DMS53 (cell line): ENCODE data around the gene RBM47.
A peak's percentile ranks its signal among the peaks of the same experiment; 100 is the strongest.
"Not testable (repeated sequence)": the region's sequence is repeated elsewhere in the genome, so short reads cannot be mapped to it uniquely, and the experiment has no call there.

Source experiments
- DNase-seq: peaks from one replicate; lab custom pipeline; 2025; lab: John Stamatoyannopoulos, UW

Gene RBM47

DNA sequence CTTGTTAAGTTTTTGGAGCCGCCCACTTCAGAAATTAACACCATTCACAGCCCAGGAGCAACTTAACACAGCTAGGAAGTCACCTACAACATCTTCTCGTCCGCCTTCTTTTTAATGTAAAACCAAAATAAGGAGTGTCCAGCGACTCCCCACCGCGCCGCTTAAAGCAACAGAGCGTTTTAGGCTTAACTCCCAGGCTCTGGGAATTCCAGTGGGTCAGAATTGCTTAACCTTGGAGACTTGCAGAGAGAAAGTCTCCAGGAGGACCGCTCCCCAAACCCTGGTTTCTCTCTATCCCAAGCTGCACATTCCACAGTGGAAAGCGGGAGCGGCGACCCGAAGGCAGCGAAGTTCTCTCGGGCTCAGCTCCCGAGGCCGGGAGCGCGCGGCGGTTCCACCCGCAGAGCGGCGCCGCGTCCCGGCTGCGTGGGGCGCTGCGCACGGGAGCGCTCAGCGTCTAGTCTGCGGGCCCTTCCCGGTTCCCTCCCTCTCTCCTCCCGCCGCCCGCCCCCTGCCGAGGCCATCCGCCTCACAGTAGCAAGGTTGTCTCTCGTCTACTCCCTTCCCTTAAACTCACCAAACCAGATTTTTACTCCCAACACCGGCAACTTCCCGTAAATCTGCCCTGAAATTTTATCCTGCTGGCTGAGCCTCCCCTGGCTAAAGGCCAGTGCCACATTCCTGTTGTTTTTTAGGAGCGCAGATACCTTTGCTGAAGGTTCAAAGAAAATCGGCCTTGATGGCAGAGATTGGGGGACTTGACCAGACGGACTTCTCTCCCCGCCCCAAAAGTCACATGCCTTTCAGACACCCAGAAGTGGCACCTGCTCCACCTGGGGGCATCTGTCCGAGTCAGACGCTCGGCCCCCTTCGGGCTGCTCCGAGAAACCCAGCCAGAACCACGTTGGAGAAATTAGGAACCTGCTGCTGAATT is at the start of gene RBM47:
TSS of gene RBM47 (minus strand) at position 464 of the 934 bp plus-strand sequence. CDS start 190,971 bp downstream, outside the sequence.
- peak; percentile 96 for DNase-seq

DNA sequence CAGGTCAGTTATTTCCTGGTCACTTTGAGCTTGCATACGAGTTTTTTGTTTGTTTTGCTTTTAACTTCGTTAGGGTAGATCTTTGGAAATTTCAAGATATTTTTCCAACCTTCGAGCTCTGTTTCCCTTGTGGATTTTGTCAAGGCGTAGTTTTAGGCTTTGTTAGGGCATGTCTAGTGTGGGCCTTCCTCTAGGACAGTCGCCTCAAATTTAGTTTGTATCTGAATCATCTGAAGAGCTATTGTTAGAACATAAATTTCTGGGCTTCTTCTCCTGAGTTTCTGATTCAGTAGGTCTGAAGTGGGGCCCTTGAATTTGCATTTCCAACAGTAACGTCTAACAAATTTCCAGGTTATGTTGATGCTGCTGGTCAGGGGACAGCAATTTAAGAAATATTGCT is 48.8 kb upstream of the RBM47 start:
- DNase-seq: no peak

DNA sequence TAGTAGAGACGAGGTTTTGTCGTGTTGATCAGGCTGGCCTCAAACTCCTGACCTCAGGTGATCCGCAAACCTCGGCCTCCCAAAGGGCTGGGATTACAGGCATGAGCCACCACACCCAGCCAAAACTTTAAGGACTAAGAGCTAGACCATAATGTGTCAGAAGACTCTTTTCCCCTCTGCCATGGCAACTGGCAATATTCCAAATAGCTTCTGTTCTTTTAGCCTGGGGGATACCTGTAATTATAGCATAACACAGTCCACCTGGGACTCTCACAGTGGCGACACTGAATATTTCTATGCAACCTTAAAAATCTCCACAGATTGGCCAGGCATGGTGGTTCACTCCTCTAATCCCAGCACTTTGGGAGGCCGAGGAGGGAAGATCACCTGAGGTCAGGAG is 45.5 kb upstream of the RBM47 start:
- DNase-seq: no peak

DNA sequence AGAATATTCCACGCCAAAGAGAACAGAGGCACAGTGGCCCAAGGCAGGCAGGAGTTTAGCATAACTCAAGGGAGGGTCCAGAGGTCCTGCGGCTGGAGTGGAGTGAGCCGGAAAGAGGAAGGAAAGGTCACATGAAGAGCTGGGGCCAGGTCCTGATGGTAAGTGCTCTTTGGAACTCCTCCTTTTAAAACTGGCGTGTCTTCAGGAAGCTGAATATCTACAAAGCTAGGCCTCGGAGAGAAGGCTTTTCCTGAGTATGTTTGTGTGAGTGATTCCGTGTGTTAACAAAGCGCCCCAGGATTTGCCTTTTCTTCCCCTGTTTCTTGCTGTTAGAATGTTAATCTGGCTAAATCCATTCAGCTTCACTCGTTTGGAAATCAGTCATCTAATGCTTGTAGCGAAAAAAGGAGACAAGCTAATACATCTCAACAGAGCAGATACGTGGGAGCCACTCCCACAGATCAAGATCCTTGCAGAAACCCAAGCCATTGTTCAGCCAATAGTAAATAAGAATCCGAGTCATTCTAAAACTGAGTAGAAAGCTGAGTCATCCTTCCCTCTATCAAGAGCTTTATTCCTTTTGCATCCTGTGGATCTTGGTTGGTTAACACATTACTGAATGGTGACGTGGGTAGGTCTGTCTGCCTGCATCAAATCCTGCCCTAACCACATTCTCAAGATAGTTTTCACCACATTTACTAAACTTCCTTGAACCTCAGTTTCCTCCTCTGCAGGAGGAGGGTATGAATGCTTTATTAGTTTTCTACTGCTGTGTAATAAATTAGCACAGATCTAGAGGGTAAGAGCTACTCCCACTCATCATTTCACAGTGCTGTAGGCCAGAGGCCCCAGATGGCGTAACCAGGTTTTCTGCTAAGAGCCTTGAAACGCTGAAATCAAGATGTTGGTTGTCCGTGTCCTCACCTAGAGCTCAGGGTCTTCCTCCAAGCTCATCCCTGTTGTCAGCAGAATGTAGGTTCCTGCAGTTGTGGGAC is 43.2 kb upstream of the RBM47 start:
- DNase-seq: peak; percentile 88

DNA sequence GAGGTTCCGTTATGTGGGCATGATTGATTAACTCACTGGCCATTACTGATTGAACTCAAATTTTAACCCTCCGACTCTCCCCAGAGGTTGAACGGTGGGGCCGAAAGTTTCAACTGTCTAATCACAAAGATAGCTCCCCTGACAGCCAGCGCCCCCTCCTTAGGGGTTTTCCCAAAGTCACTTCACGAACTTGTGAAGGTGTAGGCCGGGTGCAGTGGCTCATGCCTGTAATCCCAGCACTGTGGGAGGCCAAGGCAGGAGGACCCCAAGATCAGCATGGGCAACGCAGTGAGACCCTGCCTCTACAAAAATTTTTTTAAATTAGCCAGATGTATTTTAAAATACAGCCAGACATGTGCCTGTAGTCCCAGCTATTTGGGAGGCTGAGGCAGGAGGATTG is 39.8 kb upstream of the RBM47 start:
- DNase-seq: no peak

DNA sequence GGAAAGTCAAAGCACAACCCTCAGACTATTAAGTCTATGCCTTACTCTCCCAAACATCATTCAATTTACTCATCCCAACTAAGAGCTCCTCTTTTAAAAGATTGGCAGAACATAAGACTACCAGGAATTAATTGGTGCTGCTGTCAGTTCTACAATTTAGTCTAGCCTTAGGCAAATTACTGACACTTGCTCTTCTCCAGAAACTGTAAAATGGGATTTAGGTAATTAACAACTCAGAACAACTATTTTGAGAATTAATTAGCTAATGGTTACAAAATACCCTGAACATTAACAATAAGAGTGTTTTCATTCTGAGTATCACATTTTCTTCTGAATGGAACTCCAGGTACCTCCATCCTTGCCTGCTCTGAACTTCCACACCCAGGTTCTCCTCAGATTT is 36.2 kb upstream of the RBM47 start:
- no peak for DNase-seq

DNA sequence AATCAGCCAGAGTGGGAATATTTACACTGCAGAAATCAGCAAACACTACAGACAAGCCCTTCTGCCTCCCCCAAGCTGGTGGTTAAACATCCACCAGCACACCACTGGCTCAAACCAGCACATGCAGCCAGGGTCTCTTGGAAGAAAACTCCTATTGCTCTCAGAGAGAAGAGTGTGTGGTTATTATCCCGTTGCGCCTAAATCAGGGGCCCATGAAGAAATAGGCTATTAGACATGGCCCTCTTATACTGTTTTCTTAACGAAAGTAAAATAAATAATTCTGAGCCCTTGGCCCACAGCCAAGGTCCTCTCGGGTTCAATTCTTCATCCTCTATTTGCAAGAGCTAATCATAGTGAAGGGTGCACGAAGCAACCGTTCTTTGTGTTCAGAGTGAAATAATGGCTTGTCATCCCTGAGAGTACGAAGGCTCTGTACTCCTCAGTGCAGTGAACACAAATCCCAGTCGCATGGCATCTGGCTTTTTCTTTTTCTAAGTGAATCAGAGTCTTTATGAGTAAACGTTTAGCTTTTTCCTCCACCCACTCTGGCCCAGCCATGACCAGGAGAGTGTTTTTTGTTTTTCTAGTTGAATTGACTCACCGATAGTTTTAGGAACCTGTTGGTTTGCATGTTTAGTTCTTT is 33.4 kb upstream of the RBM47 start:
- DNase-seq: peak; percentile 99

DNA sequence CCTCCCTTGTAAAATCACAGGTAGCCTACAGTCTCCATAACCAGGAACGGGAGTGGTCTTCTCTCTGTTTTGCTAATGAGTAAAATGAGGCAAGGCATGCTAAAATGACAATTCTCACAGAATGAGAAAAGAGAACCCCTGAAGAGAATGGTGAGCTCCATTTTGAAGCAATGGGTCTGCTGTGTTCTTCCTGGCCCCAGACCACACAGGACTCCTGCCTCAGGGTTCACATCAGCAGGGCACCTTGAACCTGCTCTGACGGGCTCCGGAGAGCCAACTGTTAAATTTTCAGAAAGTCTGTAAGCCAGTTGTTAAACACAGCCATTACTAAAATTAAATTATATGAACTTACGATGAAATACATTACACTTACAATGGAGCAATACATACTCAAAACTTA is 32.1 kb upstream of the RBM47 start:
- peak; percentile 26 for DNase-seq

DNA sequence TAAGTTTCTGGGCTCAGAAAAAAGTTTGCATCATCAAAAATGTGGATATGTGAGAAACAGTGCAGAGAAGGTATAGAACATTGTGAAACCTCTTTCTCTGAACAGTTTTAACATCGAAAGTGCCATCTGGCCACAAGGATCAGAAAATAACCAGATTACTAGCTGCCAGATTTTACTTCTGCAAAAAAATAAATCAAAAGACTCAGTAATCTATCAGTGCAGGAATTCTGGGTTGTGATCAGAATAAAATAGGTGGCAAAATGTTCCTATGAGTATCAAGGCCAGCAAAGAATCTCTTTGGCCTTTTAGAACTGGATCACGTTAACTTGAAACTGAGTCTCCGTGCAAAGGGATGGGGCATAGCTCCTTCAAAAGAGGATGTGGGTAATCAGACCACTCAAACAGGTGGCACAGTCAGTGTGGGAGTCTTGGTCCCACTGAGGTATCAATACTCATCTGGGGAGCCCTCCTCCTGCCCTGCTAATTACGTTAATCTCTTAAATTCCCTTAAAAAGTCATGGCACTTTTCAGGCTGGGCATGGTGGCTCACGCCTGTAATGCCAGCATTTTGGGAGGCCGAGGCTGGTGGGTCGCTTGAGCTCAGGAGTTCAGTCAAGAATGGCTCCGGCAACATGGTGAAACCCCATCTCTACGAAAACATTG is 26.7 kb upstream of the RBM47 start:
- DNase-seq: no peak

DNA sequence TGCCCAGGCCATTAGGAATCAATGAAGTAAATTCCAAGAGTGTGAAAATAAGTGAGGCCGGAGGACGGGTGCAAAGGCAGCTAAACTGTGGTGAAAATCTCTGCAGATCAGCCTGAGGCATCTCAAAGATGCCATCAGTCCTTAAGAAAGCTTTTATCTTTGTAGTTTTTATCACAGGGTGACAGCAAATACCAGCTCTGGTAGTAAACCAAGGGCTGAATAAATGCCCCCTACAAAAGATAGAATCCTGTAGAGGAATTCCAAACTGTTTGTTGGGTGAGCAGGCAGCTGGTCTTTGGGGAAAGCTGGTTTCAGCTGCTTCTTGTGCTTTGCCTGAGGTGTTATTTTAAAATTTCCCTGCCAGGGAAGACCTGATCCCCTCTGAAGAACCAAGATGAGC is 21.6 kb upstream of the RBM47 start:
- no peak for DNase-seq

DNA sequence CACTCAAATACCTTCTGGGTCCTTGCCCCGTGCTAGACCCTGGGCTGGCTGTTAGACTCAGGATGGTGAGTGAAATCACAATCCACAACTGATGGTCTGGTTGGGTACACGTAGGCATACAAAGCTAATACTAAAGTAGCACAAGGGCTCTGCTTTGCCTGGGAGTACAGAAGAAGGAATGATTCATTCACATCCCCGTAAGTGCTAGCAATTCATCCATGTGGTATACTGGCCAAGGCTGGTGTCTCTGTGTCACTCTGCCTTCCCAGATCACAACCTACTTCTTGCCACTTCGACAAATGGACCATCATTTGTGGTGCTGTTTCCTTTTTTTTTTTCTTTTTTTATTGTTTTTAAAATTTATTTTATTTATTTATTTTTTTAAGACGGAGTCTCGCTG is 19.7 kb upstream of the RBM47 start:
- no peak for DNase-seq

DNA sequence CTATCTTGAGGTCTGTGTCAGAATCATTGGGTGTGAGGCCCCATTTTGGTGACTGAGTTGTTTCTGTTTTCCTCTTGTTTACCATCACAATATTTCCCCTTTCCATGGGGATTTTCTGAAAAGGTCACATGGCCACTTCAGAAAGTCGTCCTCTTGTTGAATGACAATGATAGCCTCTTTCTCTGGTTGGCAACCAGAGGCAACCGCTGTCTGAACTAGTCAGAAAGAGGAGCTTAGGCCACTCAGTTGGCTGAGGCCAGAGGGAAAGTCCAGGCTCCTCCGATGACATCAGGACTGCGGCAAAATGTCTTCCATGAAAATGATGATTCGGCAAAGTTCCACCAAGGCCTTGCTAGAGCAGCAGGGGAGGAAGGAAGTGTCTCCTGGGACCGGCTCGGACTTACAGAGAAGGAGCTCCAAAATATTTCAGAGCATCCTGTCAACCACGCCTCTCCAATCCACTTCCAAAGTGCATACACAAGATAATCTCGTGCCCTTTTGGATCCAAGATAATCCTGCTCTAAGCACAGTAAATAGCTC is 19.1 kb upstream of the RBM47 start:
- DNase-seq: peak; percentile 87

DNA sequence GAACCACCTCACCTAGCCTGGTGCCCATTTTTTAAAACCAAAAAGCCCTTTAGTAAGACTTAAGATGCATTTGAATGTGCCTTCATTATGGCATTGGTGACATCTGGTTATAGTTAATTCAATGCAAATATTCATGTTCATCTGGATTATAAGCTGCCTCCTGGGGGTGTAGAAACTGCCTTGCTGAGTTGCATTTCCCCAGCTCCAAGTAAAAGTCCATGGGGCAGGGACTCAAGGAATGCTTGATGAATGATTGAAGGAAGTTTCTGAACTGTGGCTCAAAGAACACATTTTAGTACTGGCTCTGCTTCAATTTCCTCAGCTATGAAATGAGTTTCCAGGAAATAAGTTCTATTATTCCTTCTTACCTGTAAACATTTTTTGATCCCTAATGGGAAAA is 18.5 kb upstream of the RBM47 start:
- no peak for DNase-seq

DNA sequence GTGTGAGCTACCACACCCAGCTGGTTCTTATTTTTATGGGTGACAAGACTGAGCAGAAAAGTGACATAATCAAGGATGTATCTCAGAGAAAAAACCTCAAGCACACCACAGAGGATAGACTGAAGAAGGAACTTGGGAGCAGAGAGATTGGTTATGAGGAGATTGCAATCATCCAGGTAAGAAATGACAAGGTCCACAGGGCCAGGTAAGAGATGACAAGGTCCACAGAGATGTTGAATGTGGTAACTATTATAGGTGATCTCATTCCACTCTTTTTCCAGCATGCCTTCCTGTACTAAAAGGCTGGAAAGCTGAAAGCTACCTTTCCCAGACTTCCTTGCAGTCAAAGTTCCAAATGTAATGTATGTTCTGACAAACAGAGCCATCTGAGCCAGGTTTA is 15.9 kb upstream of the RBM47 start:
- no peak for DNase-seq

DNA sequence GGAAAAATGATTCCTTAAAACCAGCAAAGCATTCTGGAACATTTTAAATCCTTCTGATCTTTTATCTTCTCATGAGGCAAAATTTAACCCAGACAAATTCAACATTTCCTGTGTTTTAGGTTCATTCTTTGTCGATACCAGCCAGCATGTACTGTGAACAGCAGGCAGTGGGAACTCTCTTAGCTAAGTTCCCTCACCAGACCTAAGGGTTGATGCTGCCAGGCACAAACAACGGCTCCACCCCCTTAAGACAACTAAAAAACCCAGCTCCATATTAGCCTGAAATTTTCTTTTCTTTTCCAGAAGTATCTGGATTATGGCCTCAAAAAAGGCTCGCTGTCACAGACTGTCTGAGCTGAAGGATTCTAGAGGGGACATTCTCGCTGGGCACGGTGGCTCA is 2.4 kb upstream of the RBM47 start:
- DNase-seq: no peak

DNA sequence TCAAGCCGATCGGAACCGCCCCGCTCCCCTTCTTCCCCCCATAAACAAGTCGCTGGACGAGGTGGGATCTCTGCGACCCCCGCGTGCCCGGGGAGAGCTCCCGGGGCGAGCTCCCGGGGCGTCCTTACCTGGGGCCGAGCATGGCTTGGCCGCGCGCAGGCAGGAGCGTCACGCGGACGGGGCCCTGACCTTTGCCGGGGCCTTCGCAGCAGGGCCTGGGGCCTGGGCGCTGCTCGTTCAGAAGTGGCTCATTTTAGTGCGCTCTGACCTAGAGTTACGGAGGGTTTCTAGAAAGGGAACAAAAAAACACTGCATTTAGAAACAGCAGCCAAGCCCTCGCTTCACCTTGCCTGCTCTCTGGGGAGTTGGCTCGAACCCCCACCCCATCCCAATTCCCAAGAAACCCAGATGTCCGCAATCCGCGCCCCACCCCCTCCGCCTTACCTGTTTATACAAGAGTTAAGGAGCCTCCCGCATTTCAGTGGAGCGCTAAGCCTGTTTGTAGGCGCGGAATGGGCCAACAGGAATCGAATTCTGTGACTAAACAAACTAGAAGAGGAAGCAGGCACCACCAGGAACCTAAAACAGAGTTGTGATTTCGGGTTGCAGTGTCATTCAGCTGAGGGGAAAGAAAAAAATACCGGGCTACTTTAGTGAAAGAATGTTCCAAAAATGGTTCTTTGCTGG is 814 bp upstream of the RBM47 start:
- DNase-seq: peak; percentile 93

DNA sequence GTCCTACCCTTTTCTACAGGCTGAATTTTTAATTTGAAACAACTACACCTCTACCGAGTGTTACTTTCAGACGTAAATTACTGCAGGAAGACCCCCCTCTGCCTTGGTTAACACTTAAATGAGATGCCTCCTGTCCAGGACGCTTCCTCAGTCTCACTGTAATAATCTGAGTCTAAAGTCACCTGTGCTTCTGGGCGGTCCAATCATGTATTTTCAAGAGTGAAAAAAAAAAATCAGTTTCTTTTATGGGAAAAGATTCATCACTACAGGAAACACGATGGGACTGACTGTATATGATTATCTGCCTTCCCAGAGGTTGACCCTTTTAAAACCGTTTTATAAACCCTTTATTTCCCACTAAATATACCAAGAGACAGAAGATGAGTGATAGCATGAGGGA is 776 bp downstream of the RBM47 start:
- peak; percentile 43 for DNase-seq

DNA sequence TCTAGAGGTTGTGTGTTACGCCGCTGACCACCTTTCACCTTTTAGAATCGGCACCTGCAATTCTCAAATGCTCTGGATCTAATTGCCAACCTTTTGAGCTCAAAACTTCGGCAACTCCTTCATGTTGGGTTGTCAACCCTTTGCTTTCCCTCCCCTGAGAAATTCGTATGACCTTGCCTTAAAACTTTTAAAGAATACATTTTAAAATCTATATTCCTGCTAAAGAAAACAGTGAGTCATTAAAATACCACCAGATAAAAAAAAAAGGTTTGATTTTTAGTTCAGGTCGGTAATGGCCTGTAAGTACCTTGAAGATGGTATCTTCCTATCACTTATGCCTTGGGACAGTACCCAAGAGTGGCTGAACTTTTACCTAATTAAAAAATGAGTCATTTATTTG is 1.3 kb downstream of the RBM47 start:
- DNase-seq: not testable (repeated sequence)

DNA sequence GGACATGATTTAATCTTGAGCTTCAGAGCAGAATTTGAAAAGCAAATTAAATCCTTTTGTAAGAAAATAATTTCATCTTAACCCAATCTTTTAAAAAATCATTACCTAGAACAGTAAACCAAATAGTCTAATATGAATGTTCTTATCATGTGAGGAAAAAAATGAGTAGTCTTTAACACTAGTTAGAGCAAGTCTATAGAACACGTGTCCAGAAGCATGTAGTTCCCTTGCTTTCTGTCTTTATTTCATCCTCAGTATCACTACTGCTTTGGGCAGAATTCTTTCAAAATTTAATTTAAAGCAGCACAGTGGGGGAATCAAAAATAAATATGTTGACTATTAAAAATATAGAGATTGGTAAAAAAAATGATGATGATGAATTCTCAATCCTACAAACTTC is 2.1 kb downstream of the RBM47 start:
- DNase-seq: no peak

DNA sequence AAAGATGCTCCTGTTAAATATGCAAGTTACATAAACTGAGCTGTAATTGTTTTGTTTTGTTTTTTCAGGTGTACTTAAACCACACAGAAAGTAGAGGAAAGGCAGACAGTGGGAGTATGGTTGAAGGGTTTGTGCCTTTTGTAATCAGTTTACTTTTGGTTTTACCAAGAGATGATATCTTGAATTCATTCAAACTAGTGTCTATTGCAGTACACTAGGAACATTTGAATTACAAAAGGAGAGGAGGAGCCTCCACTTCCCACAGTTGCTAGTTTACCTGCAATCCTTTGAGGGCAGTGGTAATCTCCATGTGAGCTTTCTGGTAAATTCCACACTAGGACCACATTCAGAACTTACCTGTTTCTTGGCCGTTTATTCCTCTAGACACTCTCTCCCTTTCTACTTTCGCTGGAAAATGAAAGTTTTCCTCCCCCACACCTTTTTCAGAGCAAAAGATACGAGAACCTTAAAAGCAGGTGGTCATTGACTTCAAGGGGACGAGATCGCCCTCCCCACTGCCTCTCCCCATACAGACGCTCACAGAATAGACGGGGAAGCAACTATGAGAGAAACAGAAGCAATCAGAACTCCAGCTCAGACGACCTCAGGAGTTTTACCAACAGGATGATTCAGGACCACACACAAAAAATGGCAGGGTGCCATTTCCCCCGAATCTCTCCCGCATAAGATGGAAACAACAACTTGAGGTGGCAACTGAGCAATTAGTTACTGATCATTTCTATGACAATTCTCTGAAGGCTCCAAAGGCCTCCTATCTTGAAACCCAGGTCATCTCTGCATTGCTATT is 3.3 kb downstream of the RBM47 start:
- DNase-seq: no peak
